Kidney (tissue), 14 donors: Measurements from ENCODE around the gene TEX14. TPM values are rescaled to one million over a fixed set of nuclear protein-coding genes. Genes with fewer than 3 reads are reported as not detected.

ENCODE experiments used
- DNase-seq, 5 donors: peaks; one replicate each; pipeline ENCODE4 v3.0.0-alpha.2; 2013 to 2020
- FAIRE-seq: peaks from 2 replicates; lab custom pipeline; 2012; peaks lifted over from hg19 to GRCh38; lab: Jason Lieb, UNC
- H3K27ac ChIP-seq, 2 donors: one replicate each; pipeline ENCODE4 v1.7.0; 2013; ENCODE audit warnings: low read depth in 2 of 2, low read length in 2 of 2, inconsistent platforms in 1 of 2
- H3K27me3 ChIP-seq: one replicate; pipeline ENCODE4 v1.7.1; 2013; ENCODE audit warnings: low read length, inconsistent platforms; ENCODE audit not compliant: control insufficient read depth, insufficient read depth
- H3K36me3 ChIP-seq, 3 donors: one replicate each; pipeline versions ENCODE4 v1.7.0 to v1.7.1; 2013; ENCODE audit warnings: low read length in 3 of 3, control low read depth in 1 of 3, inconsistent platforms in 1 of 3; ENCODE audit not compliant: insufficient read depth in 3 of 3, control insufficient read depth in 2 of 3
- H3K4me1 ChIP-seq, 3 donors: one replicate each; pipeline versions ENCODE4 v1.7.0 to v1.7.1; 2013; ENCODE audit warnings: low read length in 3 of 3, inconsistent platforms in 1 of 3, low read depth in 1 of 3; ENCODE audit not compliant: control insufficient read depth in 2 of 3, insufficient read depth in 2 of 3
- H3K4me3 ChIP-seq, 3 donors: one replicate each; pipeline versions ENCODE4 v1.7.0 to v1.8.1; 2013; ENCODE audit warnings: low read length in 3 of 3, control low read depth in 1 of 3, inconsistent platforms in 1 of 3
- H3K9ac ChIP-seq, 3 donors: one replicate each; pipeline versions ENCODE4 v1.7.0 to v1.7.1; 2013; ENCODE audit warnings: low read length in 3 of 3, control low read depth in 1 of 3, inconsistent platforms in 1 of 3
- H3K9me3 ChIP-seq, 3 donors: one replicate each; pipeline versions ENCODE4 v1.7.0 to v1.7.1; 2013; ENCODE audit warnings: low read length in 3 of 3, control low read depth in 1 of 3, inconsistent platforms in 1 of 3; ENCODE audit not compliant: control insufficient read depth in 2 of 3, insufficient read depth in 1 of 3
- intact Hi-C: fragments of 100-400 bp; cut with DNase I; formaldehyde crosslinking; loops from one replicate; pipeline ENCODE4 v1.11.1; 2022
- polyA plus RNA-seq: library from polyadenylated mRNA; stranded (reverse); fragments of 350-450 nt; fragmentation: Illumina TruSeq; extraction: RNeasy Lipid Tissue Mini Kit (QIAGEN cat#74804); gene quantifications from one replicate; pipeline ENCODE4 v1.2.3, GENCODE V29; 2014; ENCODE audit warnings: low read depth, low replicate concordance; ENCODE audit not compliant: insufficient read depth
- total RNA-seq: library from RNA; stranded (reverse); fragmentation: NEBNext Ultra II Directional; extraction: Animal tissue kit (Norgen Biotek cat#: 25700); gene quantifications from one replicate; pipeline ENCODE4 v1.2.1, GENCODE V29; 2021
- TF ChIP-seq, protein P1 (sequence below): IDR thresholded peaks from 3 replicates; pipeline ENCODE4 v1.5.1; 2012; ENCODE audit warnings: mild to moderate bottlenecking, moderate library complexity, borderline replicate concordance; ENCODE audit not compliant: insufficient read depth; ENCODE audit errors: extremely low read depth
- donor health status: control.
- donor health status: control.
- donor health status: control.
- donor health status: control.
- donor health status: control.
- donor health status: DM: yes; HTN: yes; CAD: no.
- donor health status: Normal renal cell carcinoma (clear cell type).

Gene TEX14
- total and polyA plus RNA-seq, 2 donors from 2014 or later = 0.09 to 0.22 TPM

DNA sequence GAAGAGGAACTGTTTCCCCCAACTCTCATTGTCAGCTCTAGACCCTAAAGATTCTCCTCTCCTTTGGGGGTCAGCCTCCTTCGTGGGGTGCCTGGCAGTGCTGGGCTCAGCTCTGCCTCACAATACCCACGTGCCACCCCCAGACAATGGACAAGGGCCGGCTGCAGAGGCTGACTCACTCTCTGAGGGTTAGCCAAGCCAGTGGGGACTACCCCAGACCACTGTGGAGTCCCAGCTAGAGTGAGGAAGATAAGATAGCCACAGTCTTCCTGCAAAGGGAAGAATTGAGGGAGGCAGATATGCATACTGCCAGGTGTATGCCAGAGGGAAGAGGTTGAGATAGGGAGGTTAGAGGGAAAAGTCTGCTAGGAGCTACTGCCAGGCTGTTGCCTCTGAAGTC lies 163.9 kb downstream of the TEX14 start:
- intact Hi-C loops = no loop called here
- TF ChIP-seq, protein P1, sequence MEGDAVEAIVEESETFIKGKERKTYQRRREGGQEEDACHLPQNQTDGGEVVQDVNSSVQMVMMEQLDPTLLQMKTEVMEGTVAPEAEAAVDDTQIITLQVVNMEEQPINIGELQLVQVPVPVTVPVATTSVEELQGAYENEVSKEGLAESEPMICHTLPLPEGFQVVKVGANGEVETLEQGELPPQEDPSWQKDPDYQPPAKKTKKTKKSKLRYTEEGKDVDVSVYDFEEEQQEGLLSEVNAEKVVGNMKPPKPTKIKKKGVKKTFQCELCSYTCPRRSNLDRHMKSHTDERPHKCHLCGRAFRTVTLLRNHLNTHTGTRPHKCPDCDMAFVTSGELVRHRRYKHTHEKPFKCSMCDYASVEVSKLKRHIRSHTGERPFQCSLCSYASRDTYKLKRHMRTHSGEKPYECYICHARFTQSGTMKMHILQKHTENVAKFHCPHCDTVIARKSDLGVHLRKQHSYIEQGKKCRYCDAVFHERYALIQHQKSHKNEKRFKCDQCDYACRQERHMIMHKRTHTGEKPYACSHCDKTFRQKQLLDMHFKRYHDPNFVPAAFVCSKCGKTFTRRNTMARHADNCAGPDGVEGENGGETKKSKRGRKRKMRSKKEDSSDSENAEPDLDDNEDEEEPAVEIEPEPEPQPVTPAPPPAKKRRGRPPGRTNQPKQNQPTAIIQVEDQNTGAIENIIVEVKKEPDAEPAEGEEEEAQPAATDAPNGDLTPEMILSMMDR = no peak
- Histone ChIP-seq H3K27ac (peak overlapping the region; percentile 22 to 63), H3K27me3 (no peaks in the 10 kb centered on the region), H3K4me1 (peaks cover 0 to 34% (median 0%) of the 10 kb centered on the region in 3 donors), H3K9ac (no peak overlapping the region), H3K9me3 (no peaks in the 10 kb centered on the region), H3K36me3 (no peaks in the 10 kb centered on the region), H3K4me3 (peak overlapping the region in 1 of 3 donors; percentile 51)
- FAIRE-seq = no peak
- DNase-seq = no peak

DNA sequence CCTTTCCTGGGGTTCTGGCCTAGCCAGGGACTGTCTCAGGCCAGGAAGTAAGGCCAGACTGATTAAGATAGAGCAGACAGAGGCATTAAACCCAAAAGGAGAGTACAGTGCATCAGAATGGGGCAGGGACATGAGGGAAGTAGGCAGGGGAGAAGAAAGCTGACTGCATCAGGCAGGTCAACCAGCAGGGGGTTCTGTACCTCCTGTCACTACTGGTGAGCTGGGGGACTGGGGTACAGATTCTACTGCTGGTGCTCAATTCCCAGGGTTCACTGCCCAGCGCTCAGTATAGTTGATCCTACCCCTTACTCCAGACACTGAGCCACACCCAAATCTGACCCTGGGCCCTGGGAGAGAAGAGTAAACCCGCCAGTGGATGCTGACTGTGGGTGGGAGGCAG lies 164.5 kb downstream of the TEX14 start:
- DNase-seq = no peak
- peak overlapping the region; percentile 51 to 63 for H3K27ac ChIP-seq
- no peaks in the 10 kb centered on the region for H3K36me3 ChIP-seq
- TF ChIP-seq, protein P1 = peak; percentile 10
- no peak for FAIRE-seq
- H3K27me3 ChIP-seq = no peaks in the 10 kb centered on the region
- intact Hi-C loops = no loop called here
- H3K9me3 ChIP-seq = no peaks in the 10 kb centered on the region
- peak overlapping the region in 1 of 3 donors; percentile 51 for H3K4me3 ChIP-seq
- H3K9ac ChIP-seq = peak overlapping the region in 2 of 3 donors; percentile 19 to 25
- peaks cover 0 to 27% (median 0%) of the 10 kb centered on the region in 3 donors for H3K4me1 ChIP-seq

DNA sequence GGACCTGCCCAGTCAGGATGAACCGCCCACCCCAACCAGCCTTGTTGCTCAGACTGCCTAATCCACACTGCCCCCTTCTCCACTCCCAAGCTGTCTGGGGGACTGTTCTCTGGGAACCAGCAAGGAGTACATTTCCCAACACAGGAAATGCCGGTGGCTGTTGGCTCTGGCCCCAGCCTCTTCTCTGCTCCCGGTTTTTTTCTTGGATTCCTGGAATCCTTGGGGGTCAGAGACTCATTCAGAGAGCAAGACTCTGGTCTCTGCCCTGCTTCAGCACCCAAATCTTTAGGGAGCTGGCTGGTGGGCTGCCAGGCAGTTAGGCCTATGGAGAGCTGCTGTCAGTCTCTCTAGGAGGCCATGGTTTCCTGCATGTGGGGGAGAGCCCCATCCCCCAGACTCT lies 166.6 kb downstream of the TEX14 start:
- H3K27me3 ChIP-seq = no peaks in the 10 kb centered on the region
- TF ChIP-seq, protein P1 = no peak
- intact Hi-C loops = no loop called here
- no peaks in the 10 kb centered on the region for H3K36me3 ChIP-seq
- peak in 4 of 5 donors; percentile 15 to 91 (median 63) for DNase-seq
- peaks cover 0 to 21% (median 0%) of the 10 kb centered on the region in 3 donors for H3K4me1 ChIP-seq
- no peaks in the 10 kb centered on the region for H3K9me3 ChIP-seq
- no peak overlapping the region for H3K9ac ChIP-seq
- H3K4me3 ChIP-seq = no peak overlapping the region
- no peak for FAIRE-seq
- peak overlapping the region; percentile 63 to 67 for H3K27ac ChIP-seq

DNA sequence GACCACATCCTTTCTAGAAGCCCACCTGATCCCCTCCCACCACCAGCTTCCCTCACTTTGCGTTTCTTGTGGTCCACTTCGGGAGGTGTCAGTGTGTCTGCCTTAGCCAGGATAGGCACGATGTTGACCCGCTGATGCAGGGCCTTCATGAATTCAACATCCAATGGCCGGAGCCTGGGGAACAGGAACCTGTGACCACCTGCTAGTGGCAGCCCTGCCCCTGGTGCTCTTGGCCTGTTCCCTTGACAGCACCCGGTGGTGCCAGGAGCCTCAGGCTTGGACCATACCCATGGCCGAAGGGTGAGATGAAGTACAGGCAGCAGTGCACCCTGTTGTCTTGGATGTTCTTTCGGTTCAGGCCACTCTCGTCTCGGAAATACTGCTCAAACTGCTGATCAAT lies 170.2 kb downstream of the TEX14 start:
- Histone ChIP-seq H3K36me3 (no peaks in the 10 kb centered on the region), H3K27me3 (no peaks in the 10 kb centered on the region), H3K4me3 (no peak overlapping the region), H3K27ac (no peak overlapping the region), H3K9me3 (no peaks in the 10 kb centered on the region), H3K9ac (no peak overlapping the region), H3K4me1 (peaks cover under 1 to 16% (median 9%) of the 10 kb centered on the region in 3 donors)
- intact Hi-C loops = no loop called here
- DNase-seq (peak in 1 of 5 donors; percentile 67), FAIRE-seq (no peak)
- TF ChIP-seq, protein P1 = no peak
